Activated naive CD4-positive, alpha-beta T cell treated with anti-CD3 and anti-CD28 coated beads, Interleukin-2, amount 50 U/mL, for 24 hours (primary cell): ENCODE data around the gene SLC25A41.
A peak's percentile ranks its signal among the peaks of the same experiment; 100 is the strongest.
"Not testable (repeated sequence)": the region's sequence is repeated elsewhere in the genome, so short reads cannot be mapped to it uniquely, and the experiment has no call there.

ENCODE experiments used
- H3K27ac Mint-ChIP-seq: one replicate; pipeline ENCODE4 v1.8.0; 2021; ENCODE audit warnings: mild to moderate bottlenecking, mixed read lengths
- H3K27me3 Mint-ChIP-seq: one replicate; pipeline ENCODE4 v1.8.0; 2021; ENCODE audit warnings: mixed read lengths
- H3K36me3 Mint-ChIP-seq: one replicate; pipeline ENCODE4 v1.8.0; 2021; ENCODE audit warnings: mixed read lengths
- H3K4me1 Mint-ChIP-seq: one replicate; pipeline ENCODE4 v1.8.0; 2021; ENCODE audit warnings: mixed read lengths
- H3K4me3 Mint-ChIP-seq: one replicate; pipeline ENCODE4 v1.8.0; 2021; ENCODE audit warnings: mild to moderate bottlenecking, mixed read lengths
- H3K9me3 Mint-ChIP-seq: one replicate; pipeline ENCODE4 v1.8.0; 2021; ENCODE audit warnings: mixed read lengths

The SLC25A41 gene

GRCh38 chr19:6409346-6409745 lies 24.2 kb downstream of the SLC25A41 start:
- Mint-ChIP-seq H3K36me3 (peaks cover 2% of the 10 kb centered on the region), H3K27me3 (no peaks in the 10 kb centered on the region), H3K4me1 (no peaks in the 10 kb centered on the region), H3K9me3 (no peaks in the 10 kb centered on the region), H3K27ac (no peak overlapping the region), H3K4me3 (no peak overlapping the region)

GRCh38 chr19:6406401-6406800 lies 27.2 kb downstream of the SLC25A41 start:
- no peak overlapping the region for H3K4me3 Mint-ChIP-seq
- no peaks in the 10 kb centered on the region for H3K36me3 Mint-ChIP-seq
- H3K4me1 Mint-ChIP-seq: no peaks in the 10 kb centered on the region
- H3K9me3 Mint-ChIP-seq: no peaks in the 10 kb centered on the region
- no peak overlapping the region for H3K27ac Mint-ChIP-seq
- no peaks in the 10 kb centered on the region for H3K27me3 Mint-ChIP-seq

- no peaks in the 10 kb centered on the region for H3K27me3 Mint-ChIP-seq
- no peaks in the 10 kb centered on the region for H3K9me3 Mint-ChIP-seq
- no peak overlapping the region for H3K4me3 Mint-ChIP-seq
- H3K27ac Mint-ChIP-seq: no peak overlapping the region
- no peaks in the 10 kb centered on the region for H3K36me3 Mint-ChIP-seq
- no peaks in the 10 kb centered on the region for H3K4me1 Mint-ChIP-seq
Measured at GRCh38 chr19:6402837-6403608, 30.5 kb downstream of the SLC25A41 start.

- H3K4me1 Mint-ChIP-seq: no peaks in the 10 kb centered on the region
- H3K9me3 Mint-ChIP-seq: no peaks in the 10 kb centered on the region
- H3K4me3 Mint-ChIP-seq: no peak overlapping the region
- H3K27me3 Mint-ChIP-seq: no peaks in the 10 kb centered on the region
- H3K27ac Mint-ChIP-seq: no peak overlapping the region
- no peaks in the 10 kb centered on the region for H3K36me3 Mint-ChIP-seq
Measured at GRCh38 chr19:6402058-6402457, 31.5 kb downstream of the SLC25A41 start.

GRCh38 chr19:6400062-6400944 lies 33.3 kb downstream of the SLC25A41 start:
- not testable (repeated sequence) for H3K4me3 Mint-ChIP-seq

GRCh38 chr19:6396305-6396704 lies 37.3 kb downstream of the SLC25A41 start:
- Mint-ChIP-seq H3K4me3 (no peak overlapping the region), H3K27me3 (no peaks in the 10 kb centered on the region), H3K36me3 (no peaks in the 10 kb centered on the region), H3K9me3 (no peaks in the 10 kb centered on the region), H3K4me1 (peaks cover 14% of the 10 kb centered on the region), H3K27ac (no peak overlapping the region)

More at GRCh38 chr19:6400062-6400944, 33.3 kb downstream of the SLC25A41 start:
- not testable (repeated sequence) for H3K27ac Mint-ChIP-seq, H3K36me3 Mint-ChIP-seq, H3K27me3 Mint-ChIP-seq, H3K4me1 Mint-ChIP-seq, H3K9me3 Mint-ChIP-seq

GRCh38 chr19:6394831-6395230 lies 38.7 kb downstream of the SLC25A41 start:
- H3K4me3 Mint-ChIP-seq: peak overlapping the region; percentile 47
- H3K4me1 Mint-ChIP-seq: peaks cover 18% of the 10 kb centered on the region
- no peaks in the 10 kb centered on the region for H3K27me3 Mint-ChIP-seq
- H3K9me3 Mint-ChIP-seq: no peaks in the 10 kb centered on the region
- H3K36me3 Mint-ChIP-seq: peaks cover 2% of the 10 kb centered on the region
- H3K27ac Mint-ChIP-seq: no peak overlapping the region

- no peaks in the 10 kb centered on the region for H3K27me3 Mint-ChIP-seq
- peaks cover 18% of the 10 kb centered on the region for H3K4me1 Mint-ChIP-seq
- H3K36me3 Mint-ChIP-seq: peaks cover 2% of the 10 kb centered on the region
- H3K9me3 Mint-ChIP-seq: no peaks in the 10 kb centered on the region
- H3K4me3 Mint-ChIP-seq: peak overlapping the region; percentile 96
- H3K27ac Mint-ChIP-seq: peak overlapping the region; percentile 97
Measured at GRCh38 chr19:6393983-6394412, 39.6 kb downstream of the SLC25A41 start.

- no peaks in the 10 kb centered on the region for H3K27me3 Mint-ChIP-seq
- peaks cover 19% of the 10 kb centered on the region for H3K4me1 Mint-ChIP-seq
- no peaks in the 10 kb centered on the region for H3K9me3 Mint-ChIP-seq
- H3K4me3 Mint-ChIP-seq: peak within 1 kb of the TSS; percentile 96
- peaks cover 3% of the 10 kb centered on the region for H3K36me3 Mint-ChIP-seq
- H3K27ac Mint-ChIP-seq: peak within 1 kb of the TSS; percentile 97
Measured at GRCh38 chr19:6393074-6393982, 40.2 kb downstream of the SLC25A41 start, which contains the start of gene GTF2F1. Gene GTF2F1, minus strand, starts transcription at chr19:6393164. Its CDS starts 169 bp downstream, at chr19:6392995.

GRCh38 chr19:6392221-6393073 lies 41.1 kb downstream of the SLC25A41 start:
- peak overlapping the region; percentile 96 for H3K4me3 Mint-ChIP-seq
- H3K27ac Mint-ChIP-seq: peak overlapping the region; percentile 97
- H3K36me3 Mint-ChIP-seq: peaks cover 5% of the 10 kb centered on the region
- no peaks in the 10 kb centered on the region for H3K9me3 Mint-ChIP-seq
- no peaks in the 10 kb centered on the region for H3K27me3 Mint-ChIP-seq
- peaks cover 21% of the 10 kb centered on the region for H3K4me1 Mint-ChIP-seq

- Mint-ChIP-seq H3K27ac (peak overlapping the region; percentile 35), H3K9me3 (no peaks in the 10 kb centered on the region), H3K27me3 (no peaks in the 10 kb centered on the region), H3K4me1 (peaks cover 15% of the 10 kb centered on the region), H3K36me3 (peaks cover 7% of the 10 kb centered on the region), H3K4me3 (no peak overlapping the region)
Measured at GRCh38 chr19:6387372-6387771, 46.2 kb downstream of the SLC25A41 start.

GRCh38 chr19:6384381-6384780 lies 49.2 kb downstream of the SLC25A41 start:
- Mint-ChIP-seq H3K4me1 (peaks cover 3% of the 10 kb centered on the region), H3K27me3 (no peaks in the 10 kb centered on the region), H3K4me3 (no peak overlapping the region), H3K9me3 (no peaks in the 10 kb centered on the region), H3K27ac (no peak overlapping the region), H3K36me3 (peaks cover 15% of the 10 kb centered on the region)

GRCh38 chr19:6383188-6383587 lies 50.4 kb downstream of the SLC25A41 start:
- Mint-ChIP-seq H3K4me3 (no peak overlapping the region), H3K27me3 (no peaks in the 10 kb centered on the region), H3K4me1 (peaks cover under 1% of the 10 kb centered on the region), H3K9me3 (no peaks in the 10 kb centered on the region), H3K27ac (peak overlapping the region; percentile 41), H3K36me3 (peaks cover 13% of the 10 kb centered on the region)

GRCh38 chr19:6381030-6381750 lies 52.4 kb downstream of the SLC25A41 start:
- H3K27me3 Mint-ChIP-seq: no peaks in the 10 kb centered on the region
- H3K27ac Mint-ChIP-seq: no peak overlapping the region
- peaks cover 12% of the 10 kb centered on the region for H3K36me3 Mint-ChIP-seq

More at GRCh38 chr19:6381030-6381750, 52.4 kb downstream of the SLC25A41 start:
- no peaks in the 10 kb centered on the region for H3K9me3 Mint-ChIP-seq
- no peak overlapping the region for H3K4me3 Mint-ChIP-seq
- no peaks in the 10 kb centered on the region for H3K4me1 Mint-ChIP-seq
